Mesenchymal stem cell (in vitro differentiated cells and primary cell): ENCODE results near the gene BABAM2.

ENCODE experiments used
- DNase-seq: peaks from one replicate; pipeline ENCODE4 v3.0.0-alpha.2; 2013
- H2AFZ ChIP-seq: one replicate; pipeline ENCODE4 v1.6.1; 2013; ENCODE audit warnings: low read depth, mild to moderate bottlenecking, control low read depth, inconsistent platforms, low read length, moderate library complexity
- H2AK5ac ChIP-seq: 2 replicates; pipeline ENCODE4 v1.6.1; 2013; ENCODE audit warnings: low read length, moderate library complexity, mild to moderate bottlenecking, inconsistent platforms; ENCODE audit not compliant: severe bottlenecking
- H2BK120ac ChIP-seq: one replicate; pipeline ENCODE4 v1.6.1; 2013; ENCODE audit warnings: low read depth, mild to moderate bottlenecking, inconsistent platforms, low read length, moderate library complexity
- H2BK12ac ChIP-seq, 2 experiments: one replicate each; pipeline ENCODE4 v1.6.1; 2013; ENCODE audit warnings: inconsistent platforms in 2 of 2, low read length in 2 of 2, mild to moderate bottlenecking in 2 of 2, moderate library complexity in 2 of 2, control low read depth in 1 of 2
- H2BK15ac ChIP-seq: one replicate; pipeline ENCODE4 v1.6.1; 2013; ENCODE audit warnings: mild to moderate bottlenecking, low read depth, inconsistent platforms; ENCODE audit not compliant: poor library complexity, severe bottlenecking
- H2BK5ac ChIP-seq: 2 replicates; pipeline ENCODE4 v1.6.1; 2013; ENCODE audit warnings: low read depth, mild to moderate bottlenecking, low read length, control low read depth, inconsistent platforms; ENCODE audit not compliant: poor library complexity, severe bottlenecking
- H3K14ac ChIP-seq, 2 experiments: one replicate each; pipeline ENCODE4 v1.6.1; 2013; ENCODE audit warnings: inconsistent platforms in 2 of 2, low read length in 2 of 2, control low read depth in 1 of 2, mild to moderate bottlenecking in 1 of 2, moderate library complexity in 1 of 2
- H3K18ac ChIP-seq, 2 experiments: one replicate each; pipeline ENCODE4 v1.6.1; 2013; ENCODE audit warnings: inconsistent platforms in 2 of 2, low read length in 2 of 2, control low read depth in 1 of 2, low read depth in 1 of 2, mild to moderate bottlenecking in 1 of 2
- H3K23ac ChIP-seq, 2 experiments: one replicate each; pipeline ENCODE4 v1.6.1; 2013; ENCODE audit warnings: inconsistent platforms in 2 of 2, low read length in 2 of 2, mild to moderate bottlenecking in 2 of 2, moderate library complexity in 2 of 2, control low read depth in 1 of 2
- H3K27ac ChIP-seq: 2 replicates; pipeline ENCODE4 v1.5.1; 2013; ENCODE audit warnings: mild to moderate bottlenecking, moderate library complexity, low read length, control low read depth, inconsistent platforms; ENCODE audit not compliant: poor library complexity, severe bottlenecking
- H3K27me3 ChIP-seq, 2 experiments: 2 replicates each; pipeline versions ENCODE4 v1.6.1 to v1.7.0; 2013; ENCODE audit warnings: low read length in 2 of 2, mild to moderate bottlenecking in 2 of 2, moderate library complexity in 2 of 2, control low read depth in 1 of 2, inconsistent platforms in 1 of 2; ENCODE audit not compliant: control insufficient read depth in 1 of 2, insufficient read depth in 1 of 2
- H3K36me3 ChIP-seq, 2 experiments: 2 replicates each; pipeline versions ENCODE4 v1.6.1 to v1.7.0; 2013; ENCODE audit warnings: low read length in 2 of 2, control low read depth in 1 of 2, inconsistent platforms in 1 of 2, low read depth in 1 of 2, mild to moderate bottlenecking in 1 of 2; ENCODE audit not compliant: insufficient read depth in 2 of 2, control insufficient read depth in 1 of 2
- H3K4ac ChIP-seq, 2 experiments: one replicate each; pipeline ENCODE4 v1.6.1; 2013; ENCODE audit warnings: inconsistent platforms in 2 of 2, low read length in 2 of 2, mild to moderate bottlenecking in 2 of 2, moderate library complexity in 2 of 2, control low read depth in 1 of 2, low read depth in 1 of 2
- H3K4me1 ChIP-seq: 2 replicates; pipeline ENCODE4 v1.6.1; 2013; ENCODE audit warnings: low read depth, low read length, control low read depth; ENCODE audit not compliant: control insufficient read depth, insufficient read depth
- H3K4me2 ChIP-seq: 2 replicates; pipeline ENCODE4 v1.6.1; 2013; ENCODE audit warnings: low read length, mild to moderate bottlenecking, inconsistent platforms; ENCODE audit not compliant: poor library complexity, severe bottlenecking
- H3K4me3 ChIP-seq, 2 experiments: 2 replicates each; pipeline versions ENCODE4 v1.5.1 to v1.7.0; 2013; ENCODE audit warnings: low read length in 2 of 2, mild to moderate bottlenecking in 2 of 2, control low read depth in 1 of 2, low read depth in 1 of 2; ENCODE audit not compliant: insufficient read depth in 1 of 2
- H3K79me1 ChIP-seq: replicated peaks from 2 replicates; pipeline ENCODE4 v1.6.1; 2013; ENCODE audit warnings: mild to moderate bottlenecking, control low read depth, low read length, inconsistent platforms; ENCODE audit not compliant: poor library complexity, severe bottlenecking
- H3K9ac ChIP-seq: 2 replicates; pipeline ENCODE4 v1.7.0; 2013; ENCODE audit warnings: mild to moderate bottlenecking, low read length, moderate library complexity
- H3K9me3 ChIP-seq: 2 replicates; pipeline ENCODE4 v1.7.0; 2013; ENCODE audit warnings: mild to moderate bottlenecking, low read length; ENCODE audit not compliant: control insufficient read depth
- H4K8ac ChIP-seq: one replicate; pipeline ENCODE4 v1.6.1; 2013; ENCODE audit warnings: inconsistent platforms, mild to moderate bottlenecking, low read length, moderate library complexity
- H4K91ac ChIP-seq: one replicate; pipeline ENCODE4 v1.6.1; 2013; ENCODE audit warnings: mild to moderate bottlenecking, low read length, inconsistent platforms
- WGBS: methylation state at CpG from one replicate; pipeline ENCODE4 v1.1.7; 2013; ENCODE audit warnings: mixed read lengths; 5-methylcytosine and 5-hydroxymethylcytosine counted together

Gene BABAM2

GRCh38 chr2:28165087-28165635 is 274.6 kb downstream of the BABAM2 start:
- WGBS, result 94% methylated on average over 5 of the region's 5 CpGs
- no peak overlapping the region for H3K14ac ChIP-seq

GRCh38 chr2:28166956-28167355 is 276.4 kb downstream of the BABAM2 start:
- Histone ChIP-seq H3K9me3 (no peaks in the 10 kb centered on the region), H3K4ac (no peak overlapping the region), H3K4me2 (no peak overlapping the region), H4K91ac (no peak overlapping the region), H3K36me3 (no peaks in the 10 kb centered on the region), H2BK12ac (no peak overlapping the region), H3K9ac (no peak overlapping the region), H2AFZ (no peak overlapping the region), H3K27me3 (no peaks in the 10 kb centered on the region), H3K27ac (no peak overlapping the region), H3K79me1 (peaks cover 1% of the 10 kb centered on the region), H3K4me1 (peaks cover 6% of the 10 kb centered on the region), H4K8ac (no peak overlapping the region), H3K4me3 (no peak overlapping the region), H3K23ac (no peak overlapping the region), H2BK120ac (no peak overlapping the region), H2AK5ac (no peak overlapping the region), H2BK15ac (peak overlapping the region; percentile 21), H3K14ac (no peak overlapping the region), H2BK5ac (no peak overlapping the region), H3K18ac (no peak overlapping the region)
- WGBS, result 56% methylated on average over 1 of the region's 2 CpGs
- DNase-seq, result peak; percentile 19

More at GRCh38 chr2:28165087-28165635, 274.6 kb downstream of the BABAM2 start:
- H3K79me1 ChIP-seq, result peaks cover 1% of the 10 kb centered on the region
- H2AFZ ChIP-seq, result no peak overlapping the region
- H3K4me2 ChIP-seq, result no peak overlapping the region
- peak overlapping the region; percentile 53 for H3K9ac ChIP-seq
- H3K23ac ChIP-seq, result no peak overlapping the region
- peak overlapping the region; percentile 73 for H2BK120ac ChIP-seq
- no peaks in the 10 kb centered on the region for H3K36me3 ChIP-seq
- peak; percentile 32 for DNase-seq
- no peak overlapping the region for H2AK5ac ChIP-seq
- H3K27me3 ChIP-seq, result no peaks in the 10 kb centered on the region
- H2BK15ac ChIP-seq, result no peak overlapping the region
- peak overlapping the region; percentile 4 to 91 for H3K4ac ChIP-seq
- H3K18ac ChIP-seq, result peak overlapping the region; percentile 13 to 62
- H4K8ac ChIP-seq, result no peak overlapping the region
- no peak overlapping the region for H2BK5ac ChIP-seq
- no peak overlapping the region for H3K4me3 ChIP-seq
- no peaks in the 10 kb centered on the region for H3K9me3 ChIP-seq
- no peak overlapping the region for H3K27ac ChIP-seq
- peak overlapping the region in 1 of 2 experiments; percentile 66 for H2BK12ac ChIP-seq
- H3K4me1 ChIP-seq, result peaks cover 12% of the 10 kb centered on the region
- H4K91ac ChIP-seq, result no peak overlapping the region

- no peak overlapping the region for H2BK120ac ChIP-seq
- no peaks in the 10 kb centered on the region for H3K9me3 ChIP-seq
- no peak overlapping the region for H2BK5ac ChIP-seq
- 98% methylated on average over 4 of the region's 5 CpGs for WGBS
- H3K27ac ChIP-seq, result no peak overlapping the region
- no peak overlapping the region for H3K9ac ChIP-seq
- H4K91ac ChIP-seq, result no peak overlapping the region
- H3K4me1 ChIP-seq, result peaks cover 11% of the 10 kb centered on the region
- no peak for DNase-seq
- no peaks in the 10 kb centered on the region for H3K27me3 ChIP-seq
- peaks cover 1% of the 10 kb centered on the region for H3K79me1 ChIP-seq
- peak overlapping the region in 1 of 2 experiments; percentile 59 for H3K4ac ChIP-seq
- H2AK5ac ChIP-seq, result peak overlapping the region; percentile 69
- no peak overlapping the region for H3K4me3 ChIP-seq
- peak overlapping the region; percentile 20 for H2BK15ac ChIP-seq
- H3K36me3 ChIP-seq, result no peaks in the 10 kb centered on the region
- no peak overlapping the region for H4K8ac ChIP-seq
- no peak overlapping the region for H3K23ac ChIP-seq
- H3K18ac ChIP-seq, result no peak overlapping the region
- H2BK12ac ChIP-seq, result no peak overlapping the region
- no peak overlapping the region for H3K4me2 ChIP-seq
- no peak overlapping the region for H2AFZ ChIP-seq
- H3K14ac ChIP-seq, result no peak overlapping the region
These were observed 277.8 kb downstream of the BABAM2 start for GRCh38 chr2:28168376-28168775.

- peaks cover 1% of the 10 kb centered on the region for H3K79me1 ChIP-seq
- no peak overlapping the region for H2AFZ ChIP-seq
- H2BK5ac ChIP-seq, result no peak overlapping the region
- H3K27me3 ChIP-seq, result no peaks in the 10 kb centered on the region
- peak overlapping the region in 1 of 2 experiments; percentile 28 for H3K18ac ChIP-seq
- H4K91ac ChIP-seq, result no peak overlapping the region
- H2AK5ac ChIP-seq, result no peak overlapping the region
- H2BK15ac ChIP-seq, result no peak overlapping the region
- peak overlapping the region in 1 of 2 experiments; percentile 71 for H2BK12ac ChIP-seq
- H3K4me1 ChIP-seq, result peaks cover 10% of the 10 kb centered on the region
- H3K4me2 ChIP-seq, result no peak overlapping the region
- no peak overlapping the region for H3K14ac ChIP-seq
- H4K8ac ChIP-seq, result no peak overlapping the region
- no peak overlapping the region for H2BK120ac ChIP-seq
- no peak overlapping the region for H3K4ac ChIP-seq
- no peak overlapping the region for H3K23ac ChIP-seq
- H3K36me3 ChIP-seq, result no peaks in the 10 kb centered on the region
- no peak overlapping the region for H3K9ac ChIP-seq
- no peak overlapping the region for H3K4me3 ChIP-seq
- H3K9me3 ChIP-seq, result no peaks in the 10 kb centered on the region
- no peak overlapping the region for H3K27ac ChIP-seq
- WGBS, result 93% methylated on average over 3 of the region's 3 CpGs
- no peak for DNase-seq
These were observed 279.0 kb downstream of the BABAM2 start for GRCh38 chr2:28169492-28169891.
